Effector CD8-positive, alpha-beta T cell (primary cell): ENCODE results near the gene NEUROG1.
"Not testable (repeated sequence)": the region's sequence is repeated elsewhere in the genome, so short reads cannot be mapped to it uniquely, and the experiment has no call there.

Experiments
- DNase-seq: peaks from one replicate; lab custom pipeline; 2025; lab: John Stamatoyannopoulos, UW

Gene NEUROG1

DNA sequence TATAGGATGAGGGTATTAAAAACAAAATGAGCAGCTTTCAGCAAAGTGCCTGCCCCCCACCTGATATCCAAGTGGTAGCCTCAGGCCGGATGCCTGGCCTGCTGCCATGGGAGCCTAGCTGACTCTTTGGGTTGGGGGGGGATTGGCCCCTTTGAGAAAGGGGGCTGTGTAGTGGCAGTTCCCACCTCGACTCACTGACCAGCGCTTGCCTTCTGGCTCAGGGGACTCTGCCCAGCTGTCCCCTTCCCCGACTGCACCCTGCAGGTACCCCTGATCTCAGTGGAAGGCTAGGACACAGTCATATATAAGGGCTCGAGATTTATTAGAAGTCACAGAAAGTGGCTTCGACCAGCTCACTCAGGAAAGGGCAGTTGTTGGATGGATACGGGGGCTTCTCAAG lies 1.5 kb upstream of the NEUROG1 start:
- DNase-seq: no peak

DNA sequence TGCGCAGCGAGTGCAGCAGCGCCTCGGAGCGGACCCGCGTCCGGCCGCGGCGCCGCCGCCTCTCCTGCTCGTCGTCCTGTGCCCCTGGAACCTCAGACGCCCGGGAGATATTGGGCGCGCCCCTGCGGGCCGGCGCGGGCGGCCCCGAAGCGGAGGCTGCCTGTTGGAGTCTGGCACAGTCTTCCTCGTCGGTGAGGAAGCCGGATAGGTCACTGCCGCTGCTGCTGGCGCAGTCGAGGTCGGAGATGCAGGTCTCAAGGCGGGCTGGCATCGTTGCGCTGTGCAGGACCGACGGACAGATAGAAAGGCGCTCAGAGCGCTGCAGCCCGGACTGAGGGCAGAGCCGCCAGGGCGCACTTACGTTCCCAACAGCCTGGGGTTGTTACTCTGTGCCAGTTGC lies 344 bp downstream of the NEUROG1 start:
- DNase-seq: no peak

DNA sequence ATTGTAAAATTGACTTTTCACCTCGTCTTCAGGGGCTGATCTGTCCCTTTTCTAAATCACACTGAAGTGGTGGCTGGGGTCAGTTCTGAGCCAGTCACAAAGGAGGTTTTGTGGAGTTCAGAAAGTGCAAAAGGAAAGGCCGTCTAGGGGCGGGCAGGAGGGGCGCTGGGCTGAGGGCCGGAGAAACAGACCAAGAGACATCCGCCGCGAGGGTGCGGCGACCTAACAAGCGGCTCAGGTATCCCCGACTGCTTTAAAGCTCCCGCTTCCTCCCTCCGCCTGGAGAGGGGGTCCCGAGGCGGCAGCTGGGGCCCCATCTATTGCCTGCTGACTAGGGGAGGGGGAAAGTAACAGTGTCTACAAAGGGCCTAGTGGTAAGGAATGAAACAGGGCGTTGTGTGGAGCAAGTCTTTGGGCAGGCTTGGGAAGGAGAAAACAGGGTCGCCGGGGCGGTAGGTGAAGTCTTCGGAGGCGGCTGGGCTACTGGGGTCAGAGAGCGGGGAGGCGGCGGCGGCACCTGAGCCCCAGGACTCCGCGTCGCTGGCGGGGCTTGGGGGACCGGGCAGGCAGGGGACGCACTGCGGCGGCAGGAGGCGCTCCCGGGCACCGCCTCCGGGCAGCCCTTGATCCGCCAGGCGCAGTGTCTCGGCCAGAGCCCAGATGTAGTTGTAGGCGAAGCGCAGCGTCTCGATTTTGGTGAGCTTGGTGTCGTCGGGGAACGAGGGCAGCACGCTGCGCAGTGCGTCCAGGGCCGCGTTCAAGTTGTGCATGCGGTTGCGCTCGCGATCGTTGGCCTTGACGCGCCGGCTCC lies 950 bp downstream of the NEUROG1 start:
- no peak for DNase-seq

DNA sequence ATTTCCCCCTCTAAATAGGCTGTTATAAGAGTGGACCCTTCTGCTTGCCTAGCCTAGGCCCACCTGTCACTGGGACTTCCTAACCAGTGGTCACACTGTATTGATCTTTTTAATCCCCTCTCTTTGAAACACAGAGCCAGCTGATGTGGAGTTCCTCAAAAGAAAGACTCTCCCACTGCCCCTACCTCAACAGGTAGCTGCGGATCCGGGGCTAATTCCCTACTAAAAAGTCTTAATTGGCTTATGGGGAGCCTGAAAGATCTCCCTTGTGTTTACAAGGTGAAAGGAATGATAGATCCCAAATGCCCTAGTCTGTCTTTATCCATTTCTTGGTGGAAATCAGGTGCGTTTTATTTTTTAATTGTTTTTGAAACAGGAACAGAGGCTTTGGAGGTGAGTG lies 2.0 kb downstream of the NEUROG1 start:
- DNase-seq: no peak

DNA sequence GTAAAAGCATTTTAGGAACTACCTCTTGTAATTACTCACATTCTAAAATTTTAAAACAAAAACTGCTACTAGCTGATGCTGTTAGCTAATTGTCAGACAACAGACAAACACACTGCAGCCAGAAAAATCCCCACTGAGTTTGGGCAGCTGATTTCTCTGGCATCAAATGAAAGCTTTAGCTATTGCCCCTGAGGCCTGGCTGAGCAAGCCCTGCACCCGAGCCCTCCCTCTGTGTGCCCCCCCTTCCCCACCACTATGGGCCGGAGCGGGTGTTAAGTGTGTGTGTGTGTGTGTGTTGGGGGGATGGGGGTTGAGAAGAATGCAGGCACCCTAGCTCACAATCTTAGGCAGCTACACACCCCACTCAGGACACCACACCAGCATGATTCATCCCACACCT lies 2.4 kb downstream of the NEUROG1 start:
- DNase-seq: no peak

DNA sequence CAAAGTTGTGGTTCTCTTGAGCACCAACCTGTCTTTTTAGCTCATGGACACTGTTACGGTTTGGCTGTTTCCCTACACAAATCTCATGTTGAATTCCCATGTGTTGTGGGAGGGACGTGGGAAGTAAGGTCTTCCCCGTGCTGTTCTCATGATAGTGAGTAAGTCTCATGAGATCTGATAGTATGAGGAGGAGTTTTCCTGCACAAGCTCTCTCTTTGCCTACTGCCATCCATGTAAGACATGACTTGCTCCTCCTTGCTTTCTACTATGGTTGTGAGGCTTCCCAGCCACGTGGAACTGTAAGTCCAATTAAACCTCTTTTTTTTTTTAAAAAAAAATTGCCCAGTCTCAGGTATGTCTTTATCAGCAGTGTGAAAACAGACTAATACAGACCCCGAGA lies 6.2 kb downstream of the NEUROG1 start:
- not testable (repeated sequence) for DNase-seq

DNA sequence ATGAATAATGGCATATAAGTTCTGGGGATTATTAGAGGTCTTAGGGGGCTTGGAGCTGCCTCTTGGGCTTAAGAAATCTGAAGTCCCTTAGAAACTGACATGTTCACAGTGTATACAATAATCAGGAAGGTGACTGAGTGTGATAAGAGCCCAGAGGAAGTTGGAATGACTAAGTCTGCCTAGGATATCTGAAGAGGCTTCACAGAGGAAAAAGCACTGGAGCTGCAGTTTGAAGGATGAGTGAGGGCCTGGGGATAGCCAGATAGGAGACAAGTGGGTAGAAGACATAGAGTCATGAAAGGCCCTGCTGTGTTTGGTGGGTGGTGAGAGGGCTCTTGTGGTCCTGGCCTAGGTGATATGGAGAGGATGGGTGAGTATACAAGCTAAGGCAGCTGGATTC lies 8.8 kb downstream of the NEUROG1 start:
- no peak for DNase-seq

DNA sequence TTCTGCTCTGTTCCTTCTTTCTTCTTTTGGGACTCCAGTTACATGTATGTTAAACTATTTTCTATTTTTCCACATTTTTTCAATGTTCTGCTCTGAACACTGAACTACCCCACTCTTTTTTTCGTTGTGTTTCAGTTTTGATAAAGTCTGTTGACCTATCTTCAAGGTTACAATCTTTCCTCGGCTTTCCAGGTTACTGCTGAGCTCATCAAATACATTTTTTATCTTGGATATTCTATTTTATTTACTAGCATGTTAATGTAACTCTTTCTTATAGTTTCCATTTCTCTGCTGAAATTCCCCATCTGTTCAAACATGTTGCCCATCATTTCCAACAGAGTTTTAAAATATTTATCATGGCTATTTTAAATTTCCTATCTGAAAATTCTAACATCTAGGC lies 13.8 kb downstream of the NEUROG1 start:
- DNase-seq: no peak

DNA sequence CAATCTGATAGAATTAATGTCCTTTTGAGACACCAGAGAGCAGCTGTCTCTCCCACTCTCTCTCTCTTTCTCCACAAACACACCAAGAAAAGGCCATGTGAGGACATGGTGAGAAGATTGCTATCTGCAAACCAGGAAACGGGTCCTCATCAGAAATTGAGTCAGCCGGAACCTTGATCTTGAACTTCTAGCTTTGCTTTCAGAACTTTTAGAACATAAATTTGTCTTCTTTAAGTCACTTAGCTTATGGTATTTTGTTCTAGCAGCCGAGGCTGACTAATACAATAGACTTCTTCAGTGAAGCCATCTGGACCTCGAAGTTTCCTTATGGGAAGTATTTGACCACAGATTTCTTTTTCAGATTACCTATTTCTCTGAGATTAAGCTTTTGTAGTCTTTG lies 18.1 kb downstream of the NEUROG1 start:
- DNase-seq: no peak

DNA sequence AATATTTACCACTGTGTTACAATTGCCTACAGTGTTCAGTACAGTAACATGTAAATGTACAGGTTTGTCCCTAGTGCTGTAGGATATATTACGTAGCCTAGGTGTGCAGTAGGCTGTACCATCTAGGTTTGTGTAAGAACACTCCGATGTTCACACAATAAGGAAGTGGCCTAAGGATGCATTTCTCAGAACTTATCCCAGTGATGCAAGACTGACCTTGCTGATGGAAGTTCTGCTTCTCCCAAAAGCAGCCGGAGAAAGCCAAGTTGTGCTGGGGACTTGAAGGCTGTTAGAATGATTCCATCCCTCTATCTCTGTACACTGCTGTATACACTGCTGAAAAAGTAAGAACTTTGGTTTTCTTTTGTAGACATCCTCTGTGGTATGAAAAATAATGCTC lies 21.6 kb downstream of the NEUROG1 start:
- no peak for DNase-seq

DNA sequence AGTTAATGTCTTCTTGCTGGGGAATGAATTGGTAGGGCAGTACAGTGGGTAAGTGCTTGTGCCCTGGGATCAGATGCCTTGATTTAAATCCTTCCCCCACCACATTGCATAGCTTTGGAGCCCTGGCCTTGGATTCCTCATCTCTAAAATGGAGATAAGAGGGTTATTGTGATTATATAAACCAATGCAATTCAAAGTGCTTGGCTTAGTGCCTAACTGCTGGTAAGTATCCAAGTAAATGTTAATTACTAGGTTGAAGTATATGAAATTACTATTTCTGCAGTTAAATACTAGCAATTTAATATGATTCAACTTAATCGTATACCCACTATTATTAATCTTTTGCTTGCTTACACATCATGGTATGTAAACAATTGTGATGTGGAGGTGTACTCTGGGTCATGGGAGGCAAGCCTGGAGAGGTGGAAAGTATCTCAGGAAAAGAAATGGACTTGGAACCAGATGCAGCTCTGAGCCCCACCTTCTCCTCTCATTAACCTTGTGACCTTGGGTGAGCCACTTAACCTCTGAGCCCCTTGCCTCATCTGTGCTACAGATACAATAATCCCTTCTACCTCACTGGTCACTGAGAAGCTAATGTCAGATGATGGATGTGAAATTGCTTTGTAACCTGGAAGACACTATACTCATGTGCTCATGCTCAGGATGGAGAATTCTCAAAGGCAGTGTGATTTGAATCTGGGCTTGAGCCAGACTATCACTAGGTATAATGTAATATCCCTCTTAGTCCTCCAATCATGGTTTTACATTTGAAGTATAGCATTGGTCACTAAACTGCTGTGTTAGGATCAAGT lies 23.8 kb downstream of the NEUROG1 start:
- DNase-seq: no peak

DNA sequence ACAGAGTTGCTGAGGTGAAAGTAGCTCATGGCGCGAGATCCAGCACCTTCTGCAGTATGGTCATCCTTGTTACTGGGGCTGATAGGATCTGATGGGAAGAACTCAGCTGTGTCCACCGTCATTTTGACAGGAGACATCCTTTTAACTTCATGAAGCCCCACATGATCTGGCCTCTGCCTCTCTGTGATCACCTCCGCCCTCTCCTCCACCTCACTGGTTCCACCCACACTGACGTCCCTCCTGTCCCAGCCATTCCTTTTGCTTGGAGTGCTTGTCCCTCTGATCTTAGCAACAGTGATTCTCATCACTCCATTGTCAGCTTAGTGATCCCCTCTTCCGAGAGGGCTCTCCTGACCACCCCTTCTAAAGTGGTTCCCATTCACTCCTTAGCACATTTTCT lies 25.8 kb downstream of the NEUROG1 start:
- DNase-seq: no peak

DNA sequence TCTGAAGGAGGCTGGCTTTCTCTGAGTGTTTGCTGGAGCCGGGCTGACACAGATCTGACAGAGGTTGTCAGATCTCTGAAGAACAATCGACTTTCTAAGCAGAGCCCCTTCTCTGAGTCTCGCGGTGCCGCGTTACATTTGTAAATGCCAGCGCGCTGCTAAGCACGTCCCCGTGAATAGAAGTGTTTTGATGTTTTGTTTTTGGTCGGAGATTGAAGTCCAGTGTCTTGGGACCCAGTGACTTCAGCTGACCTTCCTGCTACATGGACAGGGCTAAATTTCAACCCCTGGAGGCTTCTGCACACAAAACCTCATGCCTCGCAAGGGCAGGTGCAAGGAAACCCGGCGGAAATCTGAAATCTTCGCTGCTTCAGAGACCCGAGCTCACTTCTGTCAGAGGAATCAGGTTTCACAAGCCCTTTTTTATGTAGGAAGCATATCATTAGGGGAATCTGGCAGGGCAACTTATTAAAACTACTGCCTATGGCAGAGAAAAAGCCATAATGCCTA lies 27.2 kb downstream of the NEUROG1 start:
- DNase-seq: no peak

DNA sequence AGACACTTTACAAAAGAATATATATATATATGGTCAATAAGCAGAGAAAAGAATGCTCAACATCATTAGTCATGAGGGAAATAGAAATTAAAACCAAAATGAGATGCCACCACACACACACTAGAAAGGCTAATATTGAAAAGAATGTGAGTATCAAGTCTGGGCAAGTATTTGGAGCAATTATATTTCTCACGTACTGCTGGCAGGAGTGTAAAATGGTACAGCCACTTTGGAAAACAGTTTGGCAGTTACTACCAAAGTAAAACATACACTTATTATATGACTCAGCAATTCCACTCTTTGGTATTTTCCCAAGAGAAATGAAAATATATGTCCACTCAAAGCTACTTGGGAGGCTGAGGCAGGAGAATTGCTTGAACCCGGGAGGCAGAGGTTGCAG lies 29.8 kb downstream of the NEUROG1 start:
- DNase-seq: no peak

DNA sequence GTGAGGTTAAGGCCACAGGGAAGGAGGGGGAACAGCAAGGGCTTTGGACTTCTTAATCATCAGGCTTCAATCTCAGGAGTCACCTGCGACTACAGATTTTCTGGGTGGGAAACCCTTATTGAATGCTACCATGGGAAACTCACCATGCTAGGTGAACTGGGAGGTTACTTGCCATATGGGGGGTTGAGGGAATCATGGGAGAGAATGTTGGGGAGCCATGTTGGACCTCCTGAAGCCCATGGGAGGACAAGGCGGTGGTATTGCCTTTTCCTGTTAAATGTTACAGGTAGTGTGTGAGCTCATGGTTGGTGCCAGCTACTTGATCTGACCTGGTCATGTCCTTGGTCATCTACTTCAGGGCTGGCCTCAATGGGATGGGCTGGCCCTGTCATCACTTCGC lies 31.4 kb downstream of the NEUROG1 start:
- DNase-seq: no peak

DNA sequence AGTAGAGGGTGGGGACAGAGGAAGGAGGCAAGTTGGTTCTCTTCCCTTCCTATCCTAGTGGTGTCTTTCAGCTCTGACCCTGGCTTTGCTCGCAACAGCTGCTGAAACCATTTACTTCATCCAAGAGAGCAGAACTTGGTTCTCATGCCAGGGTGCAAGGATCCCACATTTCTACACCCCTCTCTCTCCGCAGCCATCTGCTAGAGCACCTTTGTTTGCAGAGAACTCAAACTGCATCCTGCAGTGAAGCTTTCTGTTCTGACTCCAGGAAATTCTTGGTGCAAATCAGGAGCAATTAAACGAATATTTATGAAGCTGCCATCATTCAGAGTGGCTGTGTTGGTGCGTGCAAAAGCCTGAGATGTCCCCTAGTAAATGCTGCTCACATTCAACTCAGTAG lies 31.9 kb downstream of the NEUROG1 start:
- DNase-seq: no peak

DNA sequence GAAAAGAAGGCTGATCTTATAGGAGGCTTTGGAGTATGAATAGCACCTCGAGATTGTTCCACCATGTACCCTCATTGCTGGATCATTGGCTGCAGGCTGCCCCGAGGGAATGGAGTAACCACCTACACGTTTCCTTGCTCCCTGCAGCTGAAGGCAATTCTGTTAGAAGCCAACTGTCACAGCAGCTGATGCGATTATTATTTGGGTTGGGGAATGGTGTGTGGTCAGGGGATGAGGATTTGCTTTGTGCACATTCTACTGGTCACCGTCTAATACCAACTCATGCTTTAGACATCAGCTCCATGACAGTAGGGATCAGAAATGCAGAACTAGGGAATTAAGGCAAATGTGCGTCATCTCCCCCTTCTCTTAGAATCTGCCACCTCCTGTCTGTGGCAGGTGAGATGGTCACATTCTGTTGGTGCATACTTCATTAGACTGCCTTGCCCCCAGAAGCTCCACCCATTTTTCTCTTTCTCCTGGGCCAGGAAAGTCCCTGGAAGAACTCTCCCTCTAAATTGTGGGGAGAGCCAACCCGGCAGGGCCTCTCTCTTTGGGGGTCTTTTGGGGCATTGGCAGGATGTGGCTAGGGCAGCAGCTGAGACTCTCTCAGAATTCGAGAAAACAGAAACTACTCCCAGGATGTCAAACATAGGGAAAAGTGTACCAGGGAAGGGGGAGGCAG lies 32.8 kb downstream of the NEUROG1 start:
- no peak for DNase-seq

DNA sequence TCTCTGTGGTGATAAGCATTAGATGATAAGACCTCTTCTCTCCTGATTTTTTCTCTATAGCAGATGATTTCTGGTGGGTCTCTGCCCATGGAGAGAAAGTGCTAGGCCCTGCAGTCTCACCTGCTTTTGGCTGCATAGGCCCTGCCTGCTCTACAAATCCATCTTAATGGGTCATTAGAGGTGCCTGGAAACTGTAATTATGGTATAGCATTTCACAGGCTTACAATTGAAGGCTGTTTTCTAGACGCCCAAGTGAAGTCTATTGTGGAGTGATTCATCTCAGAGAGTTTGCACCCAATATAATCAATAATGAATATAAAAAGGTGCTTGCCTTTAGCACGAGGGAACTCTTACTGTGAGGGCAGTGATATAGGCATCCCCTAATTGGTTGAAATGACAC lies 33.8 kb downstream of the NEUROG1 start:
- no peak for DNase-seq

DNA sequence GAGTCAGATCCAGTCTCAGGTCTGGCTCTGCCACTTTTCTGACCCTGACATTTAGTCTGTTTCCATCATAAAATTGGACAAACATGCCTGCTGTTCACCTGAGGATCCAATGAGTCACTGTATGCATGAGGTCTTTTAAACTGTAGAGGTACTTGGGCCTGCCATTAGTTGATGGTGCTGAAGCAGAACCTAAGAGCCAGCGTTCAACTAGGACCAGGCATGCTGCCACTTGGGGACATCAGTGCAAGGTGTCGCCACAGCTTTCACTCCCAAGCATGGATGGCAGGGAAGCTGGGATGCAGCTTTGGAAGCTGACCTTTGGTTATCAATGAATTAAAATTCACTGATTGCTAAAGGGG lies 37.1 kb downstream of the NEUROG1 start:
- no peak for DNase-seq

DNA sequence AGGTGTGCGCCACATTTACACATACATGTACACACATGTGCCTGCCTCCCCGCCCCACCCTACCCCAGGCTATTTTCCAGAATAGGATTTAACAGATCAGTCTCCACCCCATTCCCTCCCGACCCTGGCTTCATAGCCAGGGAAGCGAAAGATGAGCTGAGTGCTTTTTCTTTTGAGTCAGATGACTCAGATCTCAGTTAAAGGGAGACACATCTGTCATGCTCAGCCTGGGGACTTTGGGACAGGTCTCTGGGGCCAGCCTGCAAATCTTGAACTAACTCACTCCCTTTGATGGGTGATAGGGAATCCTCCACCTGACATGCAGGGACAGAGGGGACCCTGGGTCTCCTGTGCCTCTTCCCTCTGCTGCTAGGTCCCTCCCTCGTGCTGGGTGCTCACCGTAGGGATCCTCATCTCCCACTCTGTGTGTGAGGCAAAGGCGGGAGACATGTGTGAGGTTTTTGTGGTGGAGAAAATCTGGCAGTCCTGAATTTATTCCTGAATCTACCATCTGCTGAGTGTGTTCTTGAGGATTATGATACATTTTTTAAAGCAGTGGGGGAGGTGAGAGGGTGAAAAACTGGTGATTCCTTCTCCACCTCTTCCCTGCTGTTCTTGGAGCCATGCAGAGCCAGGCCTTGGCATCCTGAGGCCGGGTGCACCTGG lies 37.7 kb downstream of the NEUROG1 start:
- no peak for DNase-seq

DNA sequence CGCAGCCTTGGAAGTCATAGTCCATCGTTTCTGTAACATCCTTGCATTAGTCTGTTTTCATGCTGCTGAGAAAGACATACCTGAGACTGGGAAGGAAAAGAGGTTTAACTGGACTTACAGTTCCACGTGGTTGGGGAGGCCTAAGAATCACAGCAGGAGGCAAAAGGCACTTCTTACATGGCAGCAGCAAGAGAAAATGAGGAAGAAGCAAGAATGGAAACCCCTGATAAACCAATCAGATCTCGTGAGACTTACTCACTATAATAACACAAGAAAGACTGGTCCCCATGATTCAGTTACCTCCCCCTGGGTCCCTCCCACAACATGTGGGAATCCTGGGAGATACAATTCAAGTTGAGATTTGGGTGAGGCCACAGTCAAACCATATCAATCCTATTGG lies 40.2 kb downstream of the NEUROG1 start:
- DNase-seq: not testable (repeated sequence)

DNA sequence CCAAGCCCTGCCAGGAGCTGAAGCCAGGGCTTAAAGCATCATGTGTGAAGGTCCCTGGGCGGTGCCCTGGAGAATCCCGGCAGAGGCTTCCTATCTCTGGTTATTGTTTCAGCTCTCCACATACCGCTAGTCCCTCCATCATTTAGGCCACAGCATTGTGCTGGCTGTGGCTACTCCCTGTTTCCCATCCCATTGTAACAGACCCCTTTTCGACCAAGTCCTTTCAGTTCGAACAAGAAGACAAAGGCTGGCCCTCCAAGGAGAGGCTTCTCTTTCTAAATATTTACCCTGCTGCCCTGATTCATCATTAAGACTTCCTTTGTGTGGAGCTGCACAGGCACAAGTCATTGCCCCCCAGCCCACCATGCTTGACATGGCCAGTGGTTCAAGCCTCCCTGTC lies 41.6 kb downstream of the NEUROG1 start:
- no peak for DNase-seq
